ENCODE data around the gene PHC3.

Gene PHC3

DNA sequence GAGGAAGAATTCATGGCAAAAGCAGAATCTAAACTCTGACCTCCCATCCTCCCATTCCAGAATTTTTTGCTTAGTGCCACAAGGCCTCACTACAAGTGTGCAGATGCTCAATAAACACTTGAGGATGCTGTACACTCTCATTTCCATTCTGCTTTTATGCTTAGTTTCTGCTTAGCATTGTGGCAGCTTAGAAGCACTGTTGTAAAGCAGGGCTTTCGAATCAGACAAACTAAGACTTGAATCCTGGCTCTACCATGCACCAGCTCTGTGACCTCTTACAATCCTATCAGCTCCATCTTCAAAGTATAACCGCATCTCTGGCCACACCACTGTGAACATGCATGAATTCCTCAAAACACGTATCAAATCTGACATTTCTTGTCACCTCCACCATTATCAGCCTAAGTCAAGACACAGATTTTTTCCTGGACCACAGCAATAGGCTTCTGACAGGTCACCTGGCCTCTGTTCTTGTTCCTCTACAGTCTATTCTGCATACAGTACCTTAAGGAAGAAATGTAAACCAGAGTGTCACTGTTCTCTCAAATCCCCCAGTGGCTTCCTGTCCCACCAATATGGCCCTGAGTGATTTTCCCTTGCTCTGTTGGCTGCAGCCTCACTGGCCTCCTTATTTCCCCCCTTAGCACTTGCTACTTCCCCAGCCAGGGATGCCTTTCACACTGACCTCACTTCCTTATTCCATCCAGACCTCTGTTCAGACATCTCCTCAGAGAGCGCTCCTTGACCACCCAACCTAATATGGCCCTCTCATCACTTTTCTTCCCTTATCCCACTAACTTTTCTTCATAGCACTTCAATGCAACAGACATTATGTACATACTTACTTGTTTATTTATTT is 8.1 kb upstream of the PHC3 start:
- CTCF ChIA-PET = interaction anchor here (0.6 to 1.7 kb wide), 8 partner anchors 20 to 177 kb away, joined by 3 to 5 read pairs (median 3); no protein-coding TSS in a partner anchor
- no peaks in the 10 kb centered on the region for H3K4me1 ChIP-seq (ENCODE audit: control extremely low read depth in 1 of 4, control insufficient read depth in 4 of 4, insufficient read depth in 4 of 4, low read length in 3 of 4)
- peaks cover 0 to 4% (median 0%) of the 10 kb centered on the region in 5 experiments for H3K9me3 ChIP-seq (ENCODE audit: control extremely low read depth in 1 of 5, control insufficient read depth in 4 of 5, insufficient read depth in 2 of 5, low read depth in 1 of 5, low read length in 4 of 5)
- no peak for DNase-seq
- H3K27ac ChIP-seq (ENCODE audit: insufficient read depth in 1 of 2, low read depth in 1 of 2, low read length in 2 of 2, poor library complexity in 1 of 2, severe bottlenecking in 2 of 2) = no peak overlapping the region
- no peaks in the 10 kb centered on the region for H3K36me3 ChIP-seq (ENCODE audit: control insufficient read depth in 4 of 4, insufficient read depth in 4 of 4, low read length in 3 of 4)
- no peaks in the 10 kb centered on the region for H3K27me3 ChIP-seq (replicated peaks in 2 of 5; ENCODE audit: control insufficient read depth in 4 of 5, insufficient read depth in 5 of 5, low read length in 4 of 5)
- POLR2A ChIA-PET = no interaction called here
- 94% methylated on average over 4 of the region's 4 CpGs for WGBS (ENCODE audit: insufficient coverage)
- peak overlapping the region in 1 of 7 experiments; percentile 39 for H3K4me3 ChIP-seq (ENCODE audit: control insufficient read depth in 1 of 7, extremely low read depth in 1 of 7, insufficient read depth in 4 of 7, low read depth in 2 of 7, low read length in 6 of 7)

DNA sequence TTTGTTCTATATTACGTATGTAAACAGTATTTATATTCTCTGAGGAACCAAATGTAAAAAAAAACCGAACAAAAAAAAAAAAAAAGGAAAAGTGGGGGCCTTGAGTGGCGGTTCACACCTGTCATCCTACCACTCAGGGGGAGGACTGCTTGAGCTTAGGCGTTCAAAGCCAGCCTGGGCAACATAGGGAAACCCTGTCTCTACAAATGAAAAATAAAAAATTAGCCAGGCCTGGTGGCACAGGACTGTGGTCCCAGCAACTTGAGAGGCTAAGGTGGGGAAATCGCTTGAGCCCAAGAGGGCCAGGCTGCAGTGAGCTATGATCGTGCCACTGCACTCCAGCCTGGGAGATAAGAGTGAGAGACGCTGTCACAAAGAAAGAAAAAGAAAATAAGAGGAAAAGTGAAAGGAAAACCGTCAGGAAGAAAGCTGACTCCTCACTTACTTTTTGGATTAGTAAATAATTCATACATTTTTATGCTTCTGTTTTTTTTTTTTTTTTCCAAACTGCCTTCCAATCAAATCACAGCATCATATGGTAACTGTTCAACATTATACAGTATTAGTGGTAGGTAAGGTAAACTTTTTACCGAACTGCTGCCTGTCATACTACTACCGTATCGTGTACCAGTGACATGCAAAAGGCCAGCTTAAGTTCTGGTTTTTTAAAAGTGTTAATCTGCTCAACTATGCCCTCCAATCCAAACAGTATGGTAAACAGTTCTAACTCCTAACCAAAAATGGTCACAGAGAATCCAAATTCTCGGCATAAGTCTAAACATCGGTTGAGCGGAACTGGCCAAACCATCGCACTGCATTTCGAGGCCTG is 1.2 kb downstream of the PHC3 start:
- Histone ChIP-seq H3K27ac (ENCODE audit: insufficient read depth in 1 of 2, low read depth in 1 of 2, low read length in 2 of 2, poor library complexity in 1 of 2, severe bottlenecking in 2 of 2) (peak overlapping the region; percentile 96 to 97), H3K36me3 (ENCODE audit: control insufficient read depth in 4 of 4, insufficient read depth in 4 of 4, low read length in 3 of 4) (peaks cover 0 to 29% (median 18%) of the 10 kb centered on the region in 4 experiments), H3K4me3 (ENCODE audit: control insufficient read depth in 1 of 7, extremely low read depth in 1 of 7, insufficient read depth in 4 of 7, low read depth in 2 of 7, low read length in 6 of 7) (peak overlapping the region; percentile 81 to 97 (median 89)), H3K4me1 (ENCODE audit: control extremely low read depth in 1 of 4, control insufficient read depth in 4 of 4, insufficient read depth in 4 of 4, low read length in 3 of 4) (peaks cover 5 to 28% (median 23%) of the 10 kb centered on the region in 4 experiments), H3K9me3 (ENCODE audit: control extremely low read depth in 1 of 5, control insufficient read depth in 4 of 5, insufficient read depth in 2 of 5, low read depth in 1 of 5, low read length in 4 of 5) (no peaks in the 10 kb centered on the region), H3K27me3 (replicated peaks in 2 of 5; ENCODE audit: control insufficient read depth in 4 of 5, insufficient read depth in 5 of 5, low read length in 4 of 5) (no peaks in the 10 kb centered on the region)
- peak; percentile 17 to 71 (median 17) for DNase-seq
- ChIA-PET POLR2A (interaction anchor here (0.6 to 2.6 kb wide), 3 partner anchors 96 to 177 kb away, joined by 3 to 7 read pairs (median 3); partner anchors contain the start of gene SKIL), CTCF (interaction anchor here (0.6 to 0.9 kb wide), 3 partner anchors 32 to 53 kb away, joined by 3 to 4 read pairs (median 3); no protein-coding TSS in a partner anchor)
- WGBS (ENCODE audit: insufficient coverage) = 28% methylated on average over 7 of the region's 16 CpGs

DNA sequence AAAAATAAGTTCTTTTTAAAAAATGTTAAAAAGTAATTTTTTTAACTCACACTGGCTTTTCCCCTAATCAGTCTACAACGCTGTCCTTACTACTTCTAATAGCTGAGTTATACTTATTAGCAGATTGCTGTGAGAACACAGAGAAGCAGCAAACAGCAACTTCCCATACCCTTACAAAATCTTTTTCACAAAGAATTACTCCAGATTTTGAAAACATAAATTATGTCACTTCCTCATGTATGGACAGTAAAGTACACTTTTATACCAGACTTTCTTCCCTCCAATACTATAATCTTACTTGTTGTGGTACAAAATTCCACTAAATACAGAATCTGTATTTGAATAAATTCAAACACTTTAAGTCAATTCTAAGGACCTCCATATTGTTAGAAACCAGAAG is 2.1 kb downstream of the PHC3 start:
- WGBS (ENCODE audit: insufficient coverage) = no CpG with 5 or more reads among the region's 1 CpG
- no peaks in the 10 kb centered on the region for H3K9me3 ChIP-seq (ENCODE audit: control extremely low read depth in 1 of 5, control insufficient read depth in 4 of 5, insufficient read depth in 2 of 5, low read depth in 1 of 5, low read length in 4 of 5)
- peaks cover 5 to 28% (median 23%) of the 10 kb centered on the region in 4 experiments for H3K4me1 ChIP-seq (ENCODE audit: control extremely low read depth in 1 of 4, control insufficient read depth in 4 of 4, insufficient read depth in 4 of 4, low read length in 3 of 4)
- peaks cover 0 to 37% (median 22%) of the 10 kb centered on the region in 4 experiments for H3K36me3 ChIP-seq (ENCODE audit: control insufficient read depth in 4 of 4, insufficient read depth in 4 of 4, low read length in 3 of 4)
- peak overlapping the region in 4 of 7 experiments; percentile 15 to 89 (median 64) for H3K4me3 ChIP-seq (ENCODE audit: control insufficient read depth in 1 of 7, extremely low read depth in 1 of 7, insufficient read depth in 4 of 7, low read depth in 2 of 7, low read length in 6 of 7)
- ChIA-PET POLR2A (interaction anchor here (1.0 to 2.6 kb wide), 2 partner anchors 97 to 178 kb away, joined by 3 to 7 read pairs; partner anchors contain the start of gene SKIL), CTCF (interaction anchor here (1.2 kb wide), 1 partner anchor 54 kb away, joined by 4 read pairs; no protein-coding TSS in a partner anchor)
- peak overlapping the region; percentile 33 to 36 for H3K27ac ChIP-seq (ENCODE audit: insufficient read depth in 1 of 2, low read depth in 1 of 2, low read length in 2 of 2, poor library complexity in 1 of 2, severe bottlenecking in 2 of 2)
- no peaks in the 10 kb centered on the region for H3K27me3 ChIP-seq (replicated peaks in 2 of 5; ENCODE audit: control insufficient read depth in 4 of 5, insufficient read depth in 5 of 5, low read length in 4 of 5)
- no peak for DNase-seq

DNA sequence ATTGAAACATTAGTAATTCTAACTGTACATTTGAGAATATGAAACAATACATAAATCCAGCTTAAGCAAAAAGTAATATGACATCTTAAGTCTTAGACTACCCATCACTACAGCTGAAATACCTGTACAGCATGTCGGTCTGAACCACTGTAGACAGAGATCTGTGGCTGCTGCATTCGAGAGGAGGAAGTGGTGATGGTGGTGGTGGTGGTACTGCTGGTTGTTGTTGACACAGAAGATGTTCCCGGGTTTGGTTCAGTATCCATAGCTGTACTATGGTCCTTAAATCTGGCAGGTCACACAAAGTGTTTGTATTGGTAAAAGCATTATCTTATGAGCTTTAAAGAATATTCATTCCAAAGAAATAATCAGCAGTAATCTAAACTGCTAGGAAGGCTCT is 2.9 kb downstream of the PHC3 start:
- peak in 2 of 3 donors; percentile 49 to 61 for DNase-seq
- no peak overlapping the region for H3K27ac ChIP-seq (ENCODE audit: insufficient read depth in 1 of 2, low read depth in 1 of 2, low read length in 2 of 2, poor library complexity in 1 of 2, severe bottlenecking in 2 of 2)
- ChIA-PET POLR2A (no interaction called here), CTCF (interaction anchor here (1.0 to 1.2 kb wide), 2 partner anchors 45 to 55 kb away, joined by 3 to 4 read pairs; no protein-coding TSS in a partner anchor)
- H3K9me3 ChIP-seq (ENCODE audit: control extremely low read depth in 1 of 5, control insufficient read depth in 4 of 5, insufficient read depth in 2 of 5, low read depth in 1 of 5, low read length in 4 of 5) = no peaks in the 10 kb centered on the region
- no peak overlapping the region for H3K4me3 ChIP-seq (ENCODE audit: control insufficient read depth in 1 of 7, extremely low read depth in 1 of 7, insufficient read depth in 4 of 7, low read depth in 2 of 7, low read length in 6 of 7)
- WGBS (ENCODE audit: insufficient coverage) = 20% methylated on average over 1 of the region's 3 CpGs
- H3K27me3 ChIP-seq (replicated peaks in 2 of 5; ENCODE audit: control insufficient read depth in 4 of 5, insufficient read depth in 5 of 5, low read length in 4 of 5) = no peaks in the 10 kb centered on the region
- peaks cover 0 to 43% (median 23%) of the 10 kb centered on the region in 4 experiments for H3K36me3 ChIP-seq (ENCODE audit: control insufficient read depth in 4 of 4, insufficient read depth in 4 of 4, low read length in 3 of 4)
- peaks cover 5 to 28% (median 23%) of the 10 kb centered on the region in 4 experiments for H3K4me1 ChIP-seq (ENCODE audit: control extremely low read depth in 1 of 4, control insufficient read depth in 4 of 4, insufficient read depth in 4 of 4, low read length in 3 of 4)

DNA sequence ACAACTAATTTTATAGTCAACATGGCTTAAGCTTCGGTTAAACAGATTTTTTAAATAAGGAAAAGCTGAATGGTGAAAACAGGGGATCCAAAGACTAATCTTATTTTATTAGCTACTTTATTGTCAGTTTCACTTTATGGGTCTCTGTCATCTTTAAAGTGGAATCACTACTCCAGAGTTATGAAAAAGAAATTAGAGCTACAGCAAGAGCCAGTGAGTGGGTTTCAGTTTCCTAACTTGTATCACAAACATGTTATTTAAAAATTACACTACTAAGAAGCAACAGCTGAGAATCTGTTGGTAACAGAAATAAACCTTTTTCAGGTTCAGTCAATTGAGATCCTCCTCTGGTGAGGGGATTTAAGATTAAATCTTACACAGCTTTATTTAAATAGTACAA is 10.0 kb downstream of the PHC3 start:
- Histone ChIP-seq H3K9me3 (ENCODE audit: control extremely low read depth in 1 of 5, control insufficient read depth in 4 of 5, insufficient read depth in 2 of 5, low read depth in 1 of 5, low read length in 4 of 5) (no peaks in the 10 kb centered on the region), H3K27me3 (replicated peaks in 2 of 5; ENCODE audit: control insufficient read depth in 4 of 5, insufficient read depth in 5 of 5, low read length in 4 of 5) (no peaks in the 10 kb centered on the region), H3K4me1 (ENCODE audit: control extremely low read depth in 1 of 4, control insufficient read depth in 4 of 4, insufficient read depth in 4 of 4, low read length in 3 of 4) (peaks cover 3 to 16% (median 10%) of the 10 kb centered on the region in 4 experiments), H3K27ac (ENCODE audit: insufficient read depth in 1 of 2, low read depth in 1 of 2, low read length in 2 of 2, poor library complexity in 1 of 2, severe bottlenecking in 2 of 2) (peak overlapping the region in 1 of 2 experiments; percentile 57), H3K4me3 (ENCODE audit: control insufficient read depth in 1 of 7, extremely low read depth in 1 of 7, insufficient read depth in 4 of 7, low read depth in 2 of 7, low read length in 6 of 7) (peak overlapping the region in 1 of 7 experiments; percentile 28), H3K36me3 (ENCODE audit: control insufficient read depth in 4 of 4, insufficient read depth in 4 of 4, low read length in 3 of 4) (peaks cover 19 to 80% (median 47%) of the 10 kb centered on the region in 4 experiments)
- POLR2A ChIA-PET = no interaction called here
- WGBS (ENCODE audit: insufficient coverage) = no CpG with 5 or more reads among the region's 1 CpG
- DNase-seq = no peak
- CTCF ChIA-PET = interaction anchor here (0.7 to 1.1 kb wide), 3 partner anchors 9 to 138 kb away, joined by 3 read pairs; partner anchors contain the start of gene PRKCI

DNA sequence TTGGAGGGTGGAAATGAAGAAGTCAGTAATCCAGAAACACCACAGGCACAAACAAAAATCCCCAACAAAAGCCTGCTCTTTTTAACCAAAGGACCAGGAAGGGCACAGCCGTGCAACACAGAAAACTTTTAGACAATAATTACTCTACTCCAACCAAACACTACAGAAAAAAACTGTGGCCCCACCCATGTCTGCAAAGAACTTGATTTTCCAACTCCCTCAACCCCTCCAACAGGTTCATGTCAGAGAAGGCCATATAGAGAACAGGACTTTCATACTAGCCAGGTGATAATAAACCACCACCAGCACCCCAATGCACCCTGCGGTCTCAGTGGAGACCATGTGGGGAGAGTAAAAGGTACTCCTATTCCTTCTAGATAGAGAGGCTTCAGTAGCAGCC is 16.8 kb downstream of the PHC3 start:
- H3K4me3 ChIP-seq (ENCODE audit: control insufficient read depth in 1 of 7, extremely low read depth in 1 of 7, insufficient read depth in 4 of 7, low read depth in 2 of 7, low read length in 6 of 7) = no peak overlapping the region
- H3K9me3 ChIP-seq (ENCODE audit: control extremely low read depth in 1 of 5, control insufficient read depth in 4 of 5, insufficient read depth in 2 of 5, low read depth in 1 of 5, low read length in 4 of 5) = peaks cover 0 to 4% (median 0%) of the 10 kb centered on the region in 5 experiments
- H3K4me1 ChIP-seq (ENCODE audit: control extremely low read depth in 1 of 4, control insufficient read depth in 4 of 4, insufficient read depth in 4 of 4, low read length in 3 of 4) = no peaks in the 10 kb centered on the region
- H3K36me3 ChIP-seq (ENCODE audit: control insufficient read depth in 4 of 4, insufficient read depth in 4 of 4, low read length in 3 of 4) = peaks cover 25 to 79% (median 49%) of the 10 kb centered on the region in 4 experiments
- no peak overlapping the region for H3K27ac ChIP-seq (ENCODE audit: insufficient read depth in 1 of 2, low read depth in 1 of 2, low read length in 2 of 2, poor library complexity in 1 of 2, severe bottlenecking in 2 of 2)
- WGBS (ENCODE audit: insufficient coverage) = 94% methylated on average over 2 of the region's 2 CpGs
- DNase-seq = no peak
- H3K27me3 ChIP-seq (replicated peaks in 2 of 5; ENCODE audit: control insufficient read depth in 4 of 5, insufficient read depth in 5 of 5, low read length in 4 of 5) = no peaks in the 10 kb centered on the region
- CTCF ChIA-PET = no interaction called here
- POLR2A ChIA-PET = no interaction called here
